NCI-H748 treated with DMSO at 0.1 percent for 48 hours (cell line): ENCODE results near the gene CHD5.

ENCODE experiments used
- DNase-seq: peaks from one replicate; lab custom pipeline; 2025; lab: John Stamatoyannopoulos, UW

CHD5 gene

GRCh38 chr1:6174621-6175410, 5.3 kb downstream of the CHD5 start:
- no peak for DNase-seq

- DNase-seq = no peak
Measured at GRCh38 chr1:6172549-6172948, 7.6 kb downstream of the CHD5 start.

GRCh38 chr1:6171548-6172124, 8.5 kb downstream of the CHD5 start:
- DNase-seq = no peak

DNA sequence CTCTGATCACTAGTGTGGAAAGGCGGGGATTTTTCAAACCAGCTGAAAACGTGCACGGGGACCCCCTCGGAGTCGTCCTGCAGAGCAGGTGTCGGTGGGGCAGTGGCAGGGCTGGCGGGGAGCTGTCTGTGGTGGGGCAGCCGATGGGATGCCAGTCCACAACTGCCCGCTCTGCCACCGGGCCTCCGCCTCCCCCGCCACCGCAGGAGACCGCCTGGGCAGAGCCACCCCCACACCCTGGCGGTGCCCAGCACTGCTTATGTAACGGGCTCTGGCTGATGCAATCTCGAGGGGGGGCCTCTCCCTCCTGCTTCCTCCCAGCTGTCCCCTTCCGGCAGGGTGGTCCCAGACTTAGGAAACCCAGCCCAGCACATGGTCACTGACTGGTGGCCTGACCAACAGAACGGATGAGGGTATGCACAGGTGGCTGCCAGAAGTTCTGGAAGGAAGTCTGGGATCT, 9.3 kb downstream of the CHD5 start:
- DNase-seq = no peak

GRCh38 chr1:6170116-6170741, 9.9 kb downstream of the CHD5 start:
- no peak for DNase-seq

DNA sequence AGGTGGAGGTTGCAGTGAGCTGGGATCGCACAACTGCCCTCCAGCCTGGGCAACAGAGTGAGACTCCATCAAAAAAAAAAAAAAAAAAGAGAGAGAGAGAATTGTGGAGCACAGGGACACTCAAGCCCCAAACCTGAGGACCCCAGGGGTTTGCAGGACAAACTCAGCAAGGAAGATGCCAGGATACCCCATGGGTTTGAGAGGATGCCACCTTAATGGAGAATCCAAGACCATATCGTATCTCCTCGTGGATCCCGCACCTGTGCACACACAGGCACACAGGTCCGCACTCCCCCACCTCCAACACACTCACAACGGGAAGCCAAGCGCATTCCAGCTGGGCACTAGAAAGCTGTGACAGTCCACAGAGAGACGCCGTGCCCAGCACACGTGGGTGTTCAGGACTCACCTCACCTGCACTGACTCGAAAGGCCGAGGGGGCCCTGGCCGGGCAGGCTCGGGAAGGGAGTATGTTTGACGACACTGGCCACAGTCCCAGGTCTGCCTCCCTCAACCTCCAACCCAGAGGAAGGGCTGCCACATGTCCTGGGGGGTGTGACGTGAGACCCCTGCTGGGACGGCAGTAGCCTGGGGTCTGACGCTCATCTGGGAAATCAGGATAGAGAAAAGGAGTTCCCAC, 11.1 kb downstream of the CHD5 start:
- no peak for DNase-seq

DNA sequence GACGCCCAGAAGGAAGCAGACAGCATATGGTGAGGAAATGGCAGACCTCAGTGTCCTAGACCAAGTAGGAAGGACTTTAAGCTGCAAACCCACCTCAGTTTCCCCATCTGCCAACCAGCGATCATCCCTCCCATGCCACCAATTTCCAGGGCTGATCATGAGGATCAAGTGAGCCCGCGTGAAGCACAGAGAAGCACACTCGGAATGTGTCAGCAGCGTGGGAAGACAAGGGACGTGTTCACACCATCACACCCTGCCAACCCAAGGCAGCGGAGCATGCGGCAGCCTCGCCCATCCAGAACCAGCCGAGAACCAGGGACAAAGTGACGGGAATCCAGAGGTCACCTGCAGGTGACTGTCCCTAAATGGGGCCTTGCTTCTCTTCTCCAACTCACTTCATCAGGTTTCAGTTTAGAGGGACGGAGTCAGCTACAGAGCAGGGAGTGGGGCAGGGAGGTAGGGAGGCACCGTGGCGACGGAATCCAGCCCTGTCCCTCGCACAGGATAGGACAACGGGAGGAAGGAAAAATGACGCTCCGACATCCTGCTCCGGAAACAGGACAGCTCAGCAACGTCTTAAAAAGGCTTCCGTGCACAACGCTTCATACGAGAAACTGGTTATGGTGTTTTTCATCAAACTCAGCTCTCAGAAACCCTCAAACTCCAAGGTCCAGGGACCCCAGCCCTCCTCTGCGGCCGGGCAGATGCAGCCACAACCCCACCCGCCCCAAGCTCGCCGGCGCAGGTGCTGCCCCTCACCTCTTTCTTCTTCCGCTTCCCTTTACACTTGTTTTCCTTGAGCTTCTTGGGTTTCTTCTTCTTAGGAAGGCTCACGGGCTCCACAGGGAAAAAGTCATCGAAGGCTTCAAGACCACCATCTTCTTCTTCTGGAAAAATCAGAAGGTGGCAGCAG, 12.5 kb downstream of the CHD5 start:
- no peak for DNase-seq

DNA sequence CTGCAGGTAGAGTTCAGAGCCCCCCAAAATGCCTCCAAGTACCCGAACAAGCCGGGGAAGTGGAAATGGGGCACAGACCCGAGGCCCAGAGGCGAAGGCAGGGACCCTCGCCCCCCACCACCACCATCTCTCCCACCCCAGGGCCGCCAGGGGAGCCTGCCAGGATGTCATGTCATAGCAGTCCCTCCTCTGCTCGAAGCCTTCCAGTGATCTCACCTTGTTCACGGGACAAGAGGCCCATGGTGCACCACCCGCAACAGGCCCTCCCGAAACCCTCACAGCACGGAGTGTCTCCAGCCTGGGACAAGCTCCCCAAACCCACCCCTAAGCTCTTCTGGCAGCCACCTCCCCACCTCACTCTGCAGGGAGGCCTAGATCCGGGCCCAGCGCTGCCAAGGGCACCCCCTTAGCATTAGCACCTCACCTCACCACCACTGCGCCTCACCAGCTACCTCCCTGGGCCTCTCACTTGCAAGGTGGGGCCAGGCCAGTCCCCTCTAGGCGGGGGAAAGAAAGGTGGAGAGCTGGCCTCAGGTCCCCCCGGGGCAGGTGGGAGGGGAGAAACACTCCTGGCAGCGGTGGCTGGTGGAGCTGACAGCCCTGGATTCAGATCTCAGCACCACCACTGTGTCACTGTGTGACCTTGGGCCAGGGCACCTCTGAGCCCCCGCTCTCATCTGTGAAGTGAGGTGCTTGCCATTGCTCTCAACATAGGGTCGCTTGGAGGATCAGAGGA, 13.3 kb downstream of the CHD5 start:
- DNase-seq = no peak

DNA sequence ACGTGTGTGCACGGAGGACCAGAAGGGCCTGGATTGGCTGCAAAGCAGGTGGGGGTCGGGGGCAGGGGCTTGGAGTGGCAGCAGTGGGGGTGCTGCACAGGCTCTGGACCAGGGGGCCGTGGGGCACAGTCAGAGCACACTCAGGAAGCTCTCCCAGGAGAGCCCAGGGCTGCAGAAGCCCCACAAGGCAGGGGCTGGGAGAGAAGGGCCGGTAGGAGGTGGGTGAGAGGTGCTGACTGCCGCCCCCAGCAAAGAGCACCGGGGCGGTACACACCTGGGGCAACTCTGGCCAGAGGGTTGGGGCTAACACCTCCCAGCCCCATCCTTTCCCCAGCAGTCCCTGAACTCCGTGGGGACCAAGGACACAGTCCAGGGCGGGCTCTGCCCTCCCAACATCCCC, 13.9 kb downstream of the CHD5 start:
- no peak for DNase-seq

GRCh38 chr1:6165441-6165985, 14.6 kb downstream of the CHD5 start:
- DNase-seq = no peak

- no peak for DNase-seq
Measured at GRCh38 chr1:6165027-6165426, 15.1 kb downstream of the CHD5 start.

DNA sequence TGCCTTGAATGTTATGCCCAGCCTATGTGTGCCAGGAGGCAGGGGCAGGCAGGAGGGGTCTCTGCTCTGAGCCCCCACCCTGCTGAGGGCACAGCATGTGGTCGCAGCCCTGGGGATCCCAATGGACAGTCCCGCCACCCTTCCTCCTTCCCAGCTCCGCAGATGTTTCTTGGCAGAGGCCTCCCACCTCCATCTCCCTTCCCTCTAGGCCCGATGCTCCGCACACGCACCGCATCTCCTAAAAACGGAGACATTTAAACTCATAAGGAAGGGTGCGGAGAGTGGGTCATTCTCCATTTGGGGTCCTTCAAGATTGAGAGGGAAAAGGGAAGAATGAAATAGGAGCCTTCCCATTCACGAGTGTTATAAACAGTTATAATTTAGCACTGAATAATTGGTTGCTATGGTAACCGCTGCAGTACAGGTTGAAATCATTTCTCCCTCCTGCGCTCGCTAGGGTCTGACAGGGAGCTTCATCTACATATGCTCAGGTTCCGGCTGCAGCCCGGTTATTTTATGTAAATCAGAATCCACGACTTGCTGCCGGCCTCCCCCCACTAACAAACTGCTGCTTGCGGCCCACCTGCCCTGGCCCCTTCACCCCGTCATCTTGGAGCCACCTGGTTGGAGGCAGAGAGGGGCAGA, 16.0 kb downstream of the CHD5 start:
- DNase-seq = no peak

DNA sequence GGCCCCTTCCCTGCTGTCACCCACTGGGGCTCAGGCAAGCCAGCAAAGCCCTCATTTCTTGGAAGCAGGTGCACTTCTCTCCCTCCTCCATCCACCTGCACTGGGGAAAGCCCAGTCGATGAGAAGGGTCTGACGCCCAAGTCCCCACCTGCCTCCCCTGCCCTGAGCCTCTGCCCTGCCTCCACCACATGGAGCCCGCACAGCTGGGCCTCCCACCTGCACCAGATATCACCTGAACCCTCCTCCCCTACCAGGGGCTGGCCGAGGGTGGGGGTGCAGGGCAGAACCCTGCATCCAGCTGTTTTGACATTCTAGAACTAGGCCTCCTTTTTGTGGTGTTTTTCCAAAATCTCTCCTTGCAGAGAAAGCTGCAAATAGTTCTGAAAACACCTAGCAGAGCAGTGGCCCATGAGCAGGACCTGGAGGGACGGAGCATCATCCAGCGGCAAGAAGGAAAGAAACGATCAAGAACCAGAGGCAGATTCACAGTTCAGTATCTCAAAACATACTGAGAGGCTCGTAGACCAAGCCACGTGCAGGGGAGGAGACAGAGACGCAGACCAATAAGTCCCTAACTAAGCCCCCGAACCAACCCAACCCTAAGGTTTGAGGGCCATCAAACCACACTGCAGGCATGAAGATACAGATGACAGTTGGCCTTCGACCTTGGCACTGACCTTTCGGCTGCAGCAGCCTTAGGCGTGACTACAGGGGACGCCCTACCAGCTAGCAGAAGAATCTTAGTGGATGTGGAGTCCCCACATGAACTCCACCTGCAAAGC, 16.7 kb downstream of the CHD5 start:
- DNase-seq = no peak

GRCh38 chr1:6162773-6163172, 17.3 kb downstream of the CHD5 start:
- DNase-seq = no peak

DNA sequence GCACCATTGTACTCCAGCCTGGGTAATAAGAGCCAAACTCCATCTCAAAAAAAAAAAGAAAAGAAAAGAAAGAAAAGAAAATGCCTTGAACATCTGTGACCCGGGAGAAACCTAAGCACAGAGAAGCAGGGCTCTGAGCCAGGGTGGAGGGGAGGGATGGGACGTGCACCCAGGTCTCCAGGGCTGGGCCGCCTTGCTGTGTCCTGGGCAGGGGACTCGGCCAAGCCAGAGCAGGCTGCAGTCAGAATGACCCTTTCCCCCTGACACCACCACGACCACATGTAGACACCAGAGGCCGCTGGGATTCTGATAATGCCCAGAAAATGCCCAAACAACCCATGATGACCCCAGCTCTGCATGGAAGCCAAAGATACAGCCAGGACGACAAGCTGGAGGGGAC, 17.8 kb downstream of the CHD5 start:
- DNase-seq = no peak

DNA sequence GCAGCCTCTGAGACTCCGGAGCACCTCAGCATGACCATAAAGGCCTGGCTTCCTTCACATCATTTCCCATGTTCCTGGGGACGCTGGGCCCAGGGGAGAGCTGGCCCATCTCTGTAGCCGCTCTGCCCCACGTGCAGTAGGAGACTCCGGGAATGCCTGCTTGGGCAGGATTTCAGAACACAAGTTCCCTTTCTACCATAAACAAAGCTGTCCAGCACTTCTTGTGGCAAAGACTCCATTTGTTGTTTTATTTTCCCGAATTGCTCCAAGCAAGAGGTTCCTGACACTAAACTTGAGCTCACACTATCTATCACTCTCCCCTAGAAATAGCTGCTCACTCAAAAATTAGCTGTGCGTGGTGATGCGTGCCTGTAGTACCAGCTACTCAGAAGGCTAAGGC, 21.9 kb downstream of the CHD5 start:
- DNase-seq = no peak

- peak; percentile 35 for DNase-seq
Measured at GRCh38 chr1:6157528-6158174, 22.5 kb downstream of the CHD5 start.

DNA sequence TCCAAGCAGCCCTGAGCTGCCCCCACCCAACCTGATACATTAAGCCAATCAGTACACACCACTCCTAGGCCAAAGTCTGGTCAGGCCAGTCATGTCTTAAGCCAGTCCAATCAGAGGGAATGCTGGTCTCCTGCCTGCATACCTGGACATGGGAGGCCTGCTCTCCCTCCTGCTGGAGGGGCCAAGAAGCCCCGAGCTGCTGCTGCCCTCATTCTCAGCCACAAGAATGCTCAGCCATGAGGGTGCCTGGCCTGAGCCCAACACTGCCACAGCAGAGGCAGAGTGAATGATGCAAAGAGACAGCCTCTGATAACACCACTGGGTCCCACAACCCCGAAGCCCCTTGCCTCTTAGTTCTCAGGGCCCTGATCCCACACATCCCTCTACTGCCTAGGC, 23.0 kb downstream of the CHD5 start:
- DNase-seq = no peak
